ENCODE measurements around the gene HSD17B10. TPM values are rescaled to one million over a fixed set of nuclear protein-coding genes. Genes with fewer than 3 reads are reported as not detected.

Gene HSD17B10
- total RNA-seq, 1 donor from 2014 or later = 72.3 TPM

- H3K27me3 Mint-ChIP-seq (ENCODE audit: low read depth) = no peaks in the 10 kb centered on the region
- H3K4me3 Mint-ChIP-seq (ENCODE audit: unreplicated experiment) = no peak overlapping the region
- H3K9me3 Mint-ChIP-seq (ENCODE audit: low read depth) = peaks cover 8% of the 10 kb centered on the region
- TF ChIP-seq CTCF (IDR thresholded peaks at IDR 0.05) = no peak
- H3K36me3 Mint-ChIP-seq (ENCODE audit: low read depth) = peaks cover under 1% of the 10 kb centered on the region
- H3K4me1 Mint-ChIP-seq (ENCODE audit: low read depth) = peaks cover 27% of the 10 kb centered on the region
- no peak overlapping the region for H3K27ac Mint-ChIP-seq (ENCODE audit: unreplicated experiment)
- no peak for DNase-seq (ENCODE audit: low spot score)
Measured at GRCh38 chrX:53437206-53437605, 3.0 kb upstream of the HSD17B10 start.

- Mint-ChIP-seq H3K4me1 (ENCODE audit: low read depth) (peaks cover 18% of the 10 kb centered on the region), H3K9me3 (ENCODE audit: low read depth) (peaks cover 8% of the 10 kb centered on the region), H3K4me3 (ENCODE audit: unreplicated experiment) (no peak overlapping the region)
Measured at GRCh38 chrX:53435997-53436396, 1.8 kb upstream of the HSD17B10 start.

GRCh38 chrX:53430231-53430630, 3.9 kb downstream of the HSD17B10 start:
- H3K36me3 Mint-ChIP-seq (ENCODE audit: low read depth) = peaks cover 5% of the 10 kb centered on the region
- peaks cover 12% of the 10 kb centered on the region for H3K9me3 Mint-ChIP-seq (ENCODE audit: low read depth)
- H3K4me3 Mint-ChIP-seq (ENCODE audit: unreplicated experiment) = no peak overlapping the region
- no peaks in the 10 kb centered on the region for H3K27me3 Mint-ChIP-seq (ENCODE audit: low read depth)
- no peak for TF ChIP-seq CTCF (IDR thresholded peaks at IDR 0.05)
- H3K4me1 Mint-ChIP-seq (ENCODE audit: low read depth) = peaks cover 12% of the 10 kb centered on the region
- H3K27ac Mint-ChIP-seq (ENCODE audit: unreplicated experiment) = no peak overlapping the region
- no peak for DNase-seq (ENCODE audit: low spot score)

More at GRCh38 chrX:53435997-53436396, 1.8 kb upstream of the HSD17B10 start:
- no peak for DNase-seq (ENCODE audit: low spot score)
- H3K36me3 Mint-ChIP-seq (ENCODE audit: low read depth) = peaks cover 2% of the 10 kb centered on the region
- no peak overlapping the region for H3K27ac Mint-ChIP-seq (ENCODE audit: unreplicated experiment)
- no peaks in the 10 kb centered on the region for H3K27me3 Mint-ChIP-seq (ENCODE audit: low read depth)
- TF ChIP-seq CTCF (IDR thresholded peaks at IDR 0.05) = peak; percentile 80

GRCh38 chrX:53429755-53430154, 4.4 kb downstream of the HSD17B10 start:
- Mint-ChIP-seq H3K4me1 (ENCODE audit: low read depth) (peaks cover 11% of the 10 kb centered on the region), H3K27ac (ENCODE audit: unreplicated experiment) (no peak overlapping the region), H3K27me3 (ENCODE audit: low read depth) (no peaks in the 10 kb centered on the region), H3K4me3 (ENCODE audit: unreplicated experiment) (no peak overlapping the region), H3K36me3 (ENCODE audit: low read depth) (peaks cover 5% of the 10 kb centered on the region), H3K9me3 (ENCODE audit: low read depth) (peaks cover 12% of the 10 kb centered on the region)
- TF ChIP-seq CTCF (IDR thresholded peaks at IDR 0.05) = no peak
- DNase-seq (ENCODE audit: low spot score) = no peak

- no peaks in the 10 kb centered on the region for H3K36me3 Mint-ChIP-seq (ENCODE audit: low read depth)
- TF ChIP-seq CTCF (IDR thresholded peaks at IDR 0.05) = no peak
- DNase-seq (ENCODE audit: low spot score) = no peak
- H3K4me3 Mint-ChIP-seq (ENCODE audit: unreplicated experiment) = peak within 1 kb of the TSS; percentile 99
- H3K27me3 Mint-ChIP-seq (ENCODE audit: low read depth) = no peaks in the 10 kb centered on the region
- peaks cover 6% of the 10 kb centered on the region for H3K9me3 Mint-ChIP-seq (ENCODE audit: low read depth)
- peaks cover 19% of the 10 kb centered on the region for H3K4me1 Mint-ChIP-seq (ENCODE audit: low read depth)
- H3K27ac Mint-ChIP-seq (ENCODE audit: unreplicated experiment) = peak within 1 kb of the TSS; percentile 99
Measured at GRCh38 chrX:53422861-53423306, 11.3 kb downstream of the HSD17B10 start, which contains the start of gene RIBC1. RIBC1 (plus strand) TSS chrX:53422873; CDS start chrX:53426277, 3,404 bp downstream.
